Thoracic aorta (tissue), 2 donors: ENCODE results near the gene SPATA33. TPM values are rescaled to one million over a fixed set of nuclear protein-coding genes. Genes with fewer than 3 reads are reported as not detected.
A peak's percentile ranks its signal among the peaks of the same experiment; 100 is the strongest.

Source experiments
- ATAC-seq: fragments of 150-250 bp; one replicate; pipeline ENCODE4 v1.8.0; 2017; ENCODE audit warnings: low read depth; ENCODE audit not compliant: insufficient number of reproducible peaks, low FRiP score
- DNase-seq: peaks from one replicate; pipeline ENCODE4 v3.0.0-alpha.2; 2020; ENCODE audit warnings: low spot score
- H3K27ac ChIP-seq, 2 donors: fragments of 200-600 bp; sonication (generic); 1 replicate in 1 of 2; 2 replicates in 1 of 2; pipeline ENCODE4 v1.5.1; 2016; ENCODE audit warnings: mild to moderate bottlenecking in 2 of 2, moderate library complexity in 2 of 2
- H3K27me3 ChIP-seq: fragments of 200-600 bp; sonication (generic); replicated peaks from 2 replicates; pipeline ENCODE4 v1.6.0; 2016; ENCODE audit warnings: mild to moderate bottlenecking; ENCODE audit not compliant: insufficient read depth
- H3K36me3 ChIP-seq: fragments of 200-600 bp; sonication (generic); one replicate; pipeline ENCODE4 v1.5.1; 2016
- H3K4me1 ChIP-seq, 2 donors: fragments of 200-600 bp; sonication (generic); 1 replicate in 1 of 2; 2 replicates in 1 of 2; pipeline versions ENCODE4 v1.5.1 to v1.6.0; 2016; ENCODE audit warnings: low read depth in 2 of 2, mild to moderate bottlenecking in 1 of 2; ENCODE audit not compliant: control insufficient read depth in 1 of 2
- H3K4me3 ChIP-seq: fragments of 200-600 bp; sonication (generic); 2 replicates; pipeline ENCODE4 v1.5.1; 2016; ENCODE audit warnings: mild to moderate bottlenecking
- H3K9me3 ChIP-seq: fragments of 200-600 bp; sonication (generic); 2 replicates; pipeline ENCODE4 v1.5.1; 2016
- CTCF ChIP-seq: fragments of 200-600 bp; sonication (generic); IDR thresholded peaks from one replicate; pipeline ENCODE4 v1.5.1; 2019; ENCODE audit warnings: antibody characterized with exemption
- total RNA-seq, 2 donors: library from RNA; depleted of rRNA; stranded (reverse); fragments of >200 nt; gene quantifications; one replicate each; pipeline versions ENCODE4 v1.1.0 to v1.2.3, GENCODE V29; 2016

SPATA33 gene
- total RNA-seq, 2 donors from 2014 or later: 3.2 to 3.9 TPM

GRCh38 chr16:89700100-89700648 lies 42.5 kb downstream of the SPATA33 start:
- peak; percentile 63 for ATAC-seq
- Histone ChIP-seq H3K36me3 (no peaks in the 10 kb centered on the region), H3K4me1 (peaks cover 9 to 20% of the 10 kb centered on the region in 2 donors), H3K27ac (peak overlapping the region; percentile 69 to 74), H3K9me3 (no peaks in the 10 kb centered on the region), H3K27me3 (no peaks in the 10 kb centered on the region), H3K4me3 (peak overlapping the region; percentile 86)
- TF ChIP-seq CTCF: peak; percentile 58
- peak; percentile 97 for DNase-seq

DNA sequence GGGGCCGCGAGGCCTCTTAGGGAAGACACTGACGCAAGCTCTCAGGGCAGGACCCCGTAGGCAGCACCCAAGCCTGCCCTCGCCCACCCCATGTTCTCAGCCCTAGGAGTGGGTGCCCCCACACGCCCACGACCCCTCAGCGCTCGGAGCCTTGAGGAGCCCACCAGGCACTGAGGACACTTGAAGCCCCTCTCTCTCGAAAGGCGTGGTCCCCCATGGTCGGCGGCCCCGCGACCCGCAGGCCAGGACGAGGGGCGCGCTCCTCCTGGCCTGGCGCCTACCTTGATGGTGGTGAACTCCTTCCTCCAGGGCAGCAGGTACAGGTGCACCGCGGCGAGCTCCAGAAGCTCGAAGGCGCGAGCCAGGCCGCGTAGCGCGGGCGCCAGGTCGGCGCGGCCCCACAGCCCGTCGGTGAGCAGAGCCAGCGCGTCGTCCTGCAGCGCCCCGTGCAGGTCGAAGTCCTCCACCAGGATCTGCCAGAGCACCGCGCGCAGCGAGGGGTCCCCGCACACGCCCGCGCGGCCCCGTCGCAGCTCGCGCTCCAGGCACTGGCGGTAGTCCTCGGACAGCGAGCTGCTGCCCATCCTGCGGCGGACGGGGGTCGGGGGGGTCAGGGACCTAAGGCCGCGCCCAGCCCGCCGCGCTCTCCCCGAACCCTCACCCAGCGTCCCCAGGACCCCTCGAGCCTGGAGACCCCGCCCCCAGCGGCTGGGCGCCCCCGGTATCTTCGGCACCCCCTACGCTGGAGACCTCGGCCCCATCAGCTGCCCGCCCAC lies 43.2 kb downstream of the SPATA33 start:
- Histone ChIP-seq H3K27ac (peak overlapping the region; percentile 69 to 74), H3K27me3 (no peaks in the 10 kb centered on the region), H3K4me3 (peak overlapping the region; percentile 86), H3K36me3 (no peaks in the 10 kb centered on the region), H3K9me3 (no peaks in the 10 kb centered on the region), H3K4me1 (peaks cover 9 to 20% of the 10 kb centered on the region in 2 donors)
- ATAC-seq: no peak
- no peak for DNase-seq
- TF ChIP-seq CTCF: no peak

DNA sequence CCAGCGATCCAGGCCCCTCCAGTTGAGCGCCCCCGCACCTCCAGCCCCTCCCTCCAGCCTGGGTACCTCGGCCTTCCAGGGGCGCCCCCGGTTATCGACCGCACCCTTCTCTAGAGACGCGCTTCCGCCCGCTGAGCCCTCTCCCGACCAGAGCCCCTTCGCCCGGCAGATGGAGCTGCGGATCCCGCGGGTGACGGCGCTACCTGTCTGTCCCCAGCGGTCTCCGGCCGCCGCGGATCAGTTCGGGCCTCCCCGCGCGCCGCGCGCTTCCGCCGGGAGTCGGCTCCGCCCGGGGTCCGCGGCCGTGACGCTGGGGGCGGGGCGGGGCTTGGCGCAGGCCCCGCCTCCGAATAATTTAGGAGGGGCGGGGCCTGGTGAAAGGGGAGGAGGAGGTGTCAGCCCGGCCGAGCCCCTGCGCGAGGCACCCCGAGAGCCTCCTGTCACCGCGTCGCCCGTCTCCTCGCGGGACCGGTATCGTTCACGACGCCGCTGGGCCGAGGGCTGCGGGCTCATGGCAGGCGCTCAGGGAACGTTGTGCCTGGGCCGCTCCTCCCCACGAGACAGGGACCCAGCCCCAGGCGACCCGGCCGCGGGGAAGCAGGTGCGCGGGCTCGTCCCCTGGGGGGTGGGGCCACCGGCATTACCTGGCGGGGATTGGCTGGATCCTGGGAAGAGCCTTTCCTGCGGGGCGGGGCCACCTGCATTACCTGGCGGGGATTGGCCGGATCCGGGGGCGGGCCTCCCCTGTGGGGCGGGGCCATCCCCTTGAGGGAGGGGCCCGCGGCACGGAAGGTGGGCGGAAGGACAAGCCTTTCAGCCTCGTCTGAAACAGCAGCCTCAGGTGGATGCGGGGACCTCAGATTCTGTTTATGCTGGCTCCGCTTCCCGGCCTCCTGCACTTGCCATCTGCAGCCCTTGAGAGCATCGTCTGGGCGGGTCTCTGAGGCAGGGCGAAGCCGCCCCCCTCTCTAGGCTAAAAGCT lies 44.1 kb downstream of the SPATA33 start, which contains the start of gene SPATA2L:
SPATA2L (minus strand) TSS at position 281 of the 982 bp plus-strand sequence. CDS start 473 bp downstream, outside the sequence.
- H3K36me3 ChIP-seq: no peaks in the 10 kb centered on the region

DNA sequence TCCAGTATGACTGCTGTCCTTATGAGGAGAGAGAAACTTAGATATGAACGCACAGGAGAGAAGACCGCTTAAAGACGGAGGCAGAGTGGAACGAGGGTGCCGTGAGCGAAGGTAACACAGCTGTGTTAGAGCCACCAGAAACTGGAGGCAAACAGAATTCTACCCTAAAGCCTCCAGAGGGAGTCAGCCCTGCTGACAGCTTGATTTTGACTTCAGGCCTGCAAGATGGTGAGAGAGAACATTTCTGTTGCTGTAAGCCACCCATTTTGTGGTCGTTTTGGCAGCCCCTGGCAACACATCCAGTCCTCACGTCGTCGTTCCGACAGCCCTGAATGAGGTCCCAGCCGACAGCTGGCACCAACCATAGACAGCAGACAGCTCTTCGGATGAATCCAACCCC lies 46.6 kb downstream of the SPATA33 start:
- Histone ChIP-seq H3K9me3 (no peaks in the 10 kb centered on the region), H3K27me3 (no peaks in the 10 kb centered on the region), H3K36me3 (no peaks in the 10 kb centered on the region), H3K27ac (no peak overlapping the region), H3K4me3 (no peak overlapping the region), H3K4me1 (peaks cover 9 to 20% of the 10 kb centered on the region in 2 donors)
- no peak for TF ChIP-seq CTCF
- ATAC-seq (no peak), DNase-seq (no peak)

More for the DNA sequence above, 44.1 kb downstream of the SPATA33 start, which contains the start of gene SPATA2L:
- Histone ChIP-seq H3K9me3 (no peaks in the 10 kb centered on the region), H3K4me1 (peaks cover 9 to 20% of the 10 kb centered on the region in 2 donors), H3K27ac (peak within 1 kb of the TSS; percentile 69 to 74), H3K4me3 (peak within 1 kb of the TSS; percentile 86), H3K27me3 (no peaks in the 10 kb centered on the region)
- ATAC-seq (peak; percentile 29), DNase-seq (no peak)
- TF ChIP-seq CTCF: no peak
